Breast epithelium (tissue), 4 donors: ENCODE results near the gene TUFT1. TPM values are rescaled to one million over a fixed set of nuclear protein-coding genes. Genes with fewer than 3 reads are reported as not detected.
"Not testable (repeated sequence)": the region's sequence is repeated elsewhere in the genome, so short reads cannot be mapped to it uniquely, and the experiment has no call there.

Source experiments
- DNase-seq, 2 donors: peaks; one replicate each; pipeline ENCODE4 v3.0.0-alpha.2; 2019; ENCODE audit warnings: low spot score in 2 of 2
- H3K27ac ChIP-seq, 2 donors: fragments of 200-600 bp; sonication (generic) in 1 of 2; one replicate each; pipeline ENCODE4 v1.5.1; 2016 to 2019; ENCODE audit warnings: mild to moderate bottlenecking in 1 of 2
- H3K27me3 ChIP-seq, 2 donors: fragments of 200-600 bp; sonication (generic) in 1 of 2; one replicate each; pipeline versions ENCODE4 v1.5.1 to v1.6.0; 2017 to 2019; ENCODE audit warnings: control low read depth in 1 of 2, mild to moderate bottlenecking in 1 of 2
- H3K36me3 ChIP-seq: fragments of 200-600 bp; one replicate; pipeline ENCODE4 v1.5.1; 2019
- H3K4me1 ChIP-seq, 2 donors: fragments of 200-600 bp; sonication (generic); one replicate each; pipeline ENCODE4 v1.5.1; 2016 to 2019; ENCODE audit warnings: control low read depth in 1 of 2
- H3K4me3 ChIP-seq, 3 donors: fragments of 200-600 bp; sonication (generic); 1 replicate in 2 of 3; 2 replicates in 1 of 3; pipeline ENCODE4 v1.5.1; 2016 to 2019; ENCODE audit warnings: mild to moderate bottlenecking in 3 of 3, moderate library complexity in 2 of 3
- H3K9me3 ChIP-seq, 2 donors: fragments of 200-600 bp; sonication (generic) in 1 of 2; one replicate each; pipeline ENCODE4 v1.5.1; 2016 to 2019; ENCODE audit warnings: control low read depth in 1 of 2
- POLR2A ChIP-seq: fragments of 450-650 bp; IDR thresholded peaks from one replicate; pipeline ENCODE4 v1.6.1; 2016; ENCODE audit warnings: antibody characterized with exemption, mild to moderate bottlenecking, moderate library complexity
- POLR2AphosphoS5 ChIP-seq, 3 donors: sonication (generic); formaldehyde crosslinking; IDR thresholded peaks; one replicate each; pipeline ENCODE4 v1.6.1; 2017; ENCODE audit warnings: antibody characterized with exemption in 3 of 3
- intact Hi-C: fragments of 100-400 bp; cut with DNase I; formaldehyde crosslinking; loops from one replicate; pipeline ENCODE4 v1.15.1; 2023; ENCODE audit warnings: low total_unique reads
- total RNA-seq, 3 donors: library from RNA; depleted of rRNA; stranded (reverse); fragments of >200 nt; gene quantifications; one replicate each; pipeline ENCODE4 v1.1.0, GENCODE V29; 2016
- TF ChIP-seq, protein P1 (sequence below), 3 donors: fragments of 450-650 bp; IDR thresholded peaks; one replicate each; pipeline ENCODE4 v1.5.1; 2016 to 2017; ENCODE audit warnings: antibody characterized with exemption in 3 of 3, mild to moderate bottlenecking in 3 of 3, moderate library complexity in 3 of 3

The TUFT1 gene
- total RNA-seq, 3 donors from 2014 or later, result 7.2 to 21.2 (median 13.4) TPM

DNA sequence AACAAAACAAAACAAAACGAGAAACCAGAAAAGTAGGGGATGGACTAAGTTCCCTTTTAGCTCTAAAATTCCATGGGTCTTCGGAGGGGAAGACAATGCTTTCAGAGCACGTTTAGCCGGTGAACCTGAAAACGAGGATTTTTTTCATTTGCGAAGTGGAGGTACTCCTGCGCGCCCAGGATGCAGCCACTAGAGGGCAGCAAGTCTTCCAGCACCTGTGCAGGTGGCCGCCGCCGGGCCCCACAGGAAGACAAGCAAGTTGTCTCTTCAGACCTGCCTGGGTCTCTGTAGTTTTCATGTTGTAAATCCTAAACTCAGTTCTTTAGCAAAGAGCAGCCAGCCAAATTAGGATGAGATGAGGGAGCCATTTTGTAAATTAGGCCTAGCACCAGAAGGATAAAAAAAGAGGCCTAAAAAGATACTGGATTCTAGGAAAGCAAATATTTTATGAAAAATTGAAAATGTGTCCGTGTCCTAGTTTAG, 54.1 kb downstream of the TUFT1 start:
- TF ChIP-seq, protein P1, sequence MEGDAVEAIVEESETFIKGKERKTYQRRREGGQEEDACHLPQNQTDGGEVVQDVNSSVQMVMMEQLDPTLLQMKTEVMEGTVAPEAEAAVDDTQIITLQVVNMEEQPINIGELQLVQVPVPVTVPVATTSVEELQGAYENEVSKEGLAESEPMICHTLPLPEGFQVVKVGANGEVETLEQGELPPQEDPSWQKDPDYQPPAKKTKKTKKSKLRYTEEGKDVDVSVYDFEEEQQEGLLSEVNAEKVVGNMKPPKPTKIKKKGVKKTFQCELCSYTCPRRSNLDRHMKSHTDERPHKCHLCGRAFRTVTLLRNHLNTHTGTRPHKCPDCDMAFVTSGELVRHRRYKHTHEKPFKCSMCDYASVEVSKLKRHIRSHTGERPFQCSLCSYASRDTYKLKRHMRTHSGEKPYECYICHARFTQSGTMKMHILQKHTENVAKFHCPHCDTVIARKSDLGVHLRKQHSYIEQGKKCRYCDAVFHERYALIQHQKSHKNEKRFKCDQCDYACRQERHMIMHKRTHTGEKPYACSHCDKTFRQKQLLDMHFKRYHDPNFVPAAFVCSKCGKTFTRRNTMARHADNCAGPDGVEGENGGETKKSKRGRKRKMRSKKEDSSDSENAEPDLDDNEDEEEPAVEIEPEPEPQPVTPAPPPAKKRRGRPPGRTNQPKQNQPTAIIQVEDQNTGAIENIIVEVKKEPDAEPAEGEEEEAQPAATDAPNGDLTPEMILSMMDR (IDR thresholded peaks at IDR 0.05), result peak; percentile 83 to 86 (median 86)
- no peak for TF ChIP-seq POLR2A
- H3K27me3 ChIP-seq, result no peaks in the 10 kb centered on the region
- no peaks in the 10 kb centered on the region for H3K4me1 ChIP-seq
- intact Hi-C loops, result no loop called here
- peak overlapping the region in 1 of 3 donors; percentile 14 for H3K4me3 ChIP-seq
- no peaks in the 10 kb centered on the region for H3K9me3 ChIP-seq
- H3K36me3 ChIP-seq, result no peaks in the 10 kb centered on the region
- peak; percentile 76 to 88 for DNase-seq
- no peak overlapping the region for H3K27ac ChIP-seq

DNA sequence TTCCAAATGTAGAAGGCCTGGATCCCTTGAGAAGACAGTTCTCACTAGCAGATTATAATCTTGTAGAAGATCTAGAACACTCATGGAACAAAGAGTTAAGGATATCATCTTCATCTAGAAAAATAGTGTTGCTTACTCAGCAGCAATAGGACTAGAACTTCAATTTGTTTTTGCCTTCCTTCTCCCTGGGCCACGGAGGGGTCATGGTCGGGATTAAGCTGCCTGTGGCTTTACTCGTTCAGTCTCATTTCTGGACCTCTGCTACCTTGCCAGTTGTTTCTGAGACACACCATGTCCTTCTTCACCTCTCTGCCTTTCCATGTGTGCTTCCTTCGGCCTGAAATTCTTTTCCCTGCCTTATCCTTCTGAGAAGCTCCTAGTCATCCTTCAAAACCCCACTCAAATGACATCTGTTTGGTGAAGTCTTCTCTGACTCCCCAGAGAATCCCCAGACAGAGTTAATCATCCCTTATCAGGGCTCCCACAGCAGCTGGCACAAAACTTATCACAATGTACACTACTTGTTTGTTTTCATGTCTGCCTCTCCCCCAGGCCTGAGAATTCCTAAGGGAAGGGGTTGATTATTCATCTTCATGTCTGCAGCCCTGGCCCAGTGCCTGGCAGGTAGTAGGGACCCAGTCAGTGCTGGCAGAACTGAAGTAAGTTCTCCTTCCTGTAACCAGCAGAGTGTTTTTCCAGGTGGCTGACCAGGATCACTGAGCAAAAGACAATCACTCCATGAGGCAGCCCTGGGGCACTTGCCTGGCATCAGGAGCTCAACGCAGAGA, 56.3 kb downstream of the TUFT1 start:
- Histone ChIP-seq H3K36me3 (no peaks in the 10 kb centered on the region), H3K9me3 (no peaks in the 10 kb centered on the region), H3K4me3 (no peak overlapping the region), H3K4me1 (no peaks in the 10 kb centered on the region), H3K27ac (no peak overlapping the region), H3K27me3 (no peaks in the 10 kb centered on the region)
- no peak for DNase-seq
- intact Hi-C loops, result loop anchor here (2.0 kb wide), 1 partner anchor 38 kb away; no protein-coding TSS in a partner anchor
- TF ChIP-seq POLR2A, result no peak
- TF ChIP-seq, protein P1 (IDR thresholded peaks at IDR 0.05), result no peak
- no peak for TF ChIP-seq POLR2AphosphoS5 (IDR thresholded peaks at IDR 0.05)

DNA sequence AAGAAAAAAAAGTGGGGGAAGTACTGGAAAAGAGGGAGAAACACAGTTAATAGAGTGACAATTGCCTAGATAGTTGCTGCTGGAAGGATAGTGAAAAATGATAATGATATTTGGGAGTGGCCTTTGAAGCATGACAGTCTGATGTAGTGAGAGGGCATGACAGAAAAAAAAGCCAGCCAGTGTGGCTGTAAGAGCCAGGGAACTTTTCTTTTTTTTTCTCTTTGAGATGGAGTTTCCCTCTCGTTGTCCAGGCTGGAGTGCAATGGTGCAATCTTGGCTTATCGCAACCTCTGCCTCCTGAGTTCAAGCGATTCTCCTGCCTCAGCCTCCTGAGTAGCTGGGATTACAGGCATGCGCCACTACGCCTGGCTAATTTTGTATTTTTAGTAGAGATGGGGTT, 62.4 kb downstream of the TUFT1 start:
- H3K27ac ChIP-seq, intact Hi-C loops, H3K9me3 ChIP-seq, H3K27me3 ChIP-seq, H3K4me1 ChIP-seq, H3K36me3 ChIP-seq, DNase-seq, H3K4me3 ChIP-seq: not testable (repeated sequence)

DNA sequence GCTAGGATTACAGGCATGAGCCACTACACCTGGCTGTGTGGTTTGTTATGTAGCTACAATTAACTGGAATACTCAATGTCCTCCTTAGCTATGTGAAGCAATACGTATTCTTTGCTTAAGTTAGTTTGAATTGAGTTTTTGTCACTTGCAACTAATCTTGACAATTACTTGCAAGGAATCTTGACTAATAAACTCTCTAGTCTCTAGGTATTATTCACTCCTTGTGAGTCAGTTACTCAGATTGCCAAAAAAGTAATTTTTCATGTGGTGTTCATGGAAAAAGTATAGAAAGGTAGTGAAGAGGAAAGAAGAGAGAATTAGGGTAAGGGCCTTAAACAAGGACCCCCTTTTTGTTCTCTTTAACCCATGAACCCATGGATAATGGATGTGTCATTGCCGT, 64.2 kb downstream of the TUFT1 start:
- intact Hi-C loops, result no loop called here
- H3K27ac ChIP-seq, result no peak overlapping the region
- TF ChIP-seq POLR2AphosphoS5 (IDR thresholded peaks at IDR 0.05) (no peak), POLR2A (no peak)
- TF ChIP-seq, protein P1 (IDR thresholded peaks at IDR 0.05), result no peak
- DNase-seq, result no peak
- H3K4me1 ChIP-seq, result no peaks in the 10 kb centered on the region
- no peaks in the 10 kb centered on the region for H3K27me3 ChIP-seq
- H3K36me3 ChIP-seq, result no peaks in the 10 kb centered on the region
- H3K4me3 ChIP-seq, result no peak overlapping the region
- H3K9me3 ChIP-seq, result no peaks in the 10 kb centered on the region

DNA sequence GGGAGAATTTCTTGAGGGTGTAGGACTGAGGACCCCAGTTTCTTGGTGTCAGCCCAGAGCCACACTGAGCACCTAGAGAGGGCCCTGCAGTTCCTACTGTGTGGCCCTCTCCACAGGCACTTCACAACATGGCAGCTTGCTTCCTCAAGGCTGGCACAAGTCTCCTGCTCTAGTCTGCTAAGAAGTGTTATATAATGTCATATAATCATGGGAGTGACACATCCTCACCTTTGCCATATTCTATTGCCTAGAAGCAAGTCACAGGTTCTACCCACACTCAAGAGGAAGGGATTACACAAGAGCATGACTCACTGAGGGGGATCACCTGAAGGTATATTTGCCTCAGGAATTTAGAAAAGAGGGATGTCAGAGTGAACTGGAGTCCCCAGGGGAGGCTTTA, 66.3 kb downstream of the TUFT1 start:
- no peak for DNase-seq
- H3K4me1 ChIP-seq, result no peaks in the 10 kb centered on the region
- intact Hi-C loops, result no loop called here
- H3K27ac ChIP-seq, result no peak overlapping the region
- H3K4me3 ChIP-seq, result no peak overlapping the region
- H3K9me3 ChIP-seq, result no peaks in the 10 kb centered on the region
- H3K27me3 ChIP-seq, result no peaks in the 10 kb centered on the region
- no peak for TF ChIP-seq POLR2A
- no peak for TF ChIP-seq POLR2AphosphoS5 (IDR thresholded peaks at IDR 0.05)
- H3K36me3 ChIP-seq, result no peaks in the 10 kb centered on the region

DNA sequence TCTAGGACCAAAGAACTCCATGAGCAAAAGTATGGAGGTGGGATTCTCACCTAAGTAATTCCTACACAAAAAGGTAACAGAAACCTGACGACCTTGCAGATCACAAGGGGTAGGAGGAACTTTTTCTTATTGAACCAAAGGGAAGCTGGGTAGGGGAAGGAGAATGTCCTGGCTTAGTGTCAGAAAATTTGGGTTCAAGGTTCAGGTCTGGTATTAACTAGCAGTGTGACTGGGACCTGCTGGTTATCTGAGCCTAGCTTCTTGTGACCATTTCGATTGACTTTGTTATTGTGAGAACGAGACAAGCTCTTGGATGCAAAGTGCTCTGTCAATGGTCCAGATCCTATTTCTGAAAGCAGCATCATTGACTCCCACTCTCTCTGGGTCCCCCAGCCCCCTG, 66.7 kb downstream of the TUFT1 start:
- no peak for TF ChIP-seq POLR2AphosphoS5 (IDR thresholded peaks at IDR 0.05)
- TF ChIP-seq, protein P1 (IDR thresholded peaks at IDR 0.05), result no peak
- no peak for TF ChIP-seq POLR2A
- intact Hi-C loops, result no loop called here
- no peaks in the 10 kb centered on the region for H3K27me3 ChIP-seq

More for the DNA sequence above, 66.7 kb downstream of the TUFT1 start:
- no peak overlapping the region for H3K27ac ChIP-seq
- no peaks in the 10 kb centered on the region for H3K9me3 ChIP-seq
- H3K4me1 ChIP-seq, result no peaks in the 10 kb centered on the region
- H3K36me3 ChIP-seq, result no peaks in the 10 kb centered on the region
- H3K4me3 ChIP-seq, result no peak overlapping the region
- no peak for DNase-seq
